NT2/D1 (cell line): Measurements from ENCODE around the gene SOX15.
A peak's percentile ranks its signal among the peaks of the same experiment; 100 is the strongest.

Source experiments
- DNase-seq: peaks from one replicate; pipeline ENCODE4 v3.0.0-alpha.2; 2011; ENCODE audit warnings: low read depth, low spot score
- H3K27me3 ChIP-seq: 2 replicates; pipeline ENCODE4 v1.6.0; 2011; ENCODE audit warnings: mild to moderate bottlenecking; ENCODE audit not compliant: insufficient read length, insufficient read depth
- H3K36me3 ChIP-seq: 2 replicates; pipeline ENCODE4 v1.6.1; 2011; ENCODE audit warnings: mild to moderate bottlenecking, low read length, mixed read lengths; ENCODE audit not compliant: insufficient read depth, insufficient read length
- H3K4me1 ChIP-seq: 2 replicates; pipeline ENCODE4 v1.5.1; 2011; ENCODE audit not compliant: insufficient read depth, insufficient read length
- H3K4me3 ChIP-seq: 2 replicates; pipeline ENCODE4 v1.5.1; 2011; ENCODE audit warnings: low read depth; ENCODE audit not compliant: insufficient read length
- H3K9ac ChIP-seq: 2 replicates; pipeline ENCODE4 v1.6.0; 2011; ENCODE audit warnings: low read depth; ENCODE audit not compliant: insufficient read length
- H3K9me3 ChIP-seq: 2 replicates; pipeline ENCODE4 v1.5.1; 2011; ENCODE audit warnings: mild to moderate bottlenecking, low read length; ENCODE audit not compliant: insufficient read depth
- SUZ12 ChIP-seq: IDR thresholded peaks from 2 replicates; pipeline ENCODE4 v1.6.1; 2011; ENCODE audit not compliant: insufficient read length, insufficient read depth; ENCODE audit errors: extremely low read depth
- YY1 ChIP-seq: IDR thresholded peaks from 2 replicates; pipeline ENCODE4 v1.6.1; 2011; ENCODE audit not compliant: insufficient read length, insufficient read depth
- ZNF274 ChIP-seq: IDR thresholded peaks from 2 replicates; pipeline ENCODE4 v1.6.1; 2011; ENCODE audit warnings: mild to moderate bottlenecking, low read depth, low read length

SOX15 gene

GRCh38 chr17:7563115-7563869 lies 26.6 kb downstream of the SOX15 start:
- H3K27me3 ChIP-seq, result no peaks in the 10 kb centered on the region
- DNase-seq, result no peak
- peak overlapping the region; percentile 2 for H3K4me3 ChIP-seq
- H3K9ac ChIP-seq, result peak overlapping the region; percentile 82
- H3K4me1 ChIP-seq, result peaks cover 16% of the 10 kb centered on the region
- TF ChIP-seq ZNF274 (no peak), SUZ12 (no peak), YY1 (no peak)
- peaks cover 50% of the 10 kb centered on the region for H3K36me3 ChIP-seq
- H3K9me3 ChIP-seq, result no peaks in the 10 kb centered on the region

DNA sequence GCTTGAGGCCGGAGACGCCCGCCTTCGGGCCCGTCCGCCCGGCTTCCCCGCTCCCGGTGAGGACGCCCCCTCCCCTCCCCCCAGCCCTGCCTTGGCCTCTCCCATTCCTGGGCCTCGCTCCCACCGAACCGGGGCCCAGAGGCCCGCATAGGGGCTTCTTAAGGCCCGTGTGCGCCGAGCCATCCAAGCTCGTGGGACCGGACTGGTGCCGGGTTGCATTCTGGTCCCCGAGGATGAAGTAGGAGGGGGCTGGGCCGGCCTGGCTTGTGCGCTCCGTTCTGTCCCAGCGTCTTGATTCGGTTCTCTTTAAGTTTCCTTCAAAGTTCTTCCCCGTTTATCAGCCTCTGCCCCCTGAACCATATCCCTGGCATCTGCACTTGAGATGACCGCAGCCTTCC lies 27.7 kb downstream of the SOX15 start:
- Histone ChIP-seq H3K9ac (peak overlapping the region; percentile 82), H3K4me1 (peaks cover 21% of the 10 kb centered on the region), H3K27me3 (no peaks in the 10 kb centered on the region), H3K4me3 (peak overlapping the region; percentile 64), H3K36me3 (peaks cover 44% of the 10 kb centered on the region), H3K9me3 (no peaks in the 10 kb centered on the region)
- TF ChIP-seq YY1 (no peak), SUZ12 (no peak), ZNF274 (no peak)
- no peak for DNase-seq

DNA sequence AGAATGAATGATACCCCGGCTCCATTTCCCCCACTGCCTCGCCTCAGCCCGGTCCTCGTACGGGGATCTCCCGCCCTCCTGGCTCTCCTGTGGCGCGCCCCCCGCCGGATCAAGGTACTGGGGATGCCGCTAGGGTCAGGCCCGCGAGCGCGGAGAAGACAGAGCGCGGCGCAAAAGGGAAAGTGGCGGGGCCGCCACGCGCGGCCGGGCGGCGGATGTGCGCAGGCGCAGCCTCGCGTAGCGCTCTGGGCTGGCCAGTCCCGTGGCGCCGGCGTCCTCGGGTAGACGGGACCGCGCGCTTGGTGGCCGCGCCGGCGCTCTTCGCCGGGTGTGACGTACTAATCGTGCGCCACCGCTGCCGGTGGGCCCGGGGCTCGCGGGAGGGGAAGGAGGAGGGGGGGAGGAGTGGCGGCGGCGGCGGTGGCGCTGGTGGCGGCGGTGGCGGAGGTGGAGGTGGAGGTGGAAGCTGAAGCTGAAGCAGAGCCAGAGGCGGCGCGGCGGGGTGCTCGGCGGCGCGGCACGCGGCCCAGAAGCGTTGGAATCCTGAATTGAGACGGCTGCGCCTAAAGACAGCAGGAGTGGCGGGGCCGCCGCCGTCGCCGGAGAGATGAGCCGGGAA lies 28.2 kb downstream of the SOX15 start, which contains the start of gene SENP3:
SENP3 (plus strand) TSS at position 331 of the 619 bp plus-strand sequence. CDS start 1,158 bp downstream, outside the sequence.
- Histone ChIP-seq H3K4me1 (peaks cover 25% of the 10 kb centered on the region), H3K4me3 (peak within 1 kb of the TSS; percentile 64), H3K27me3 (no peaks in the 10 kb centered on the region), H3K9me3 (no peaks in the 10 kb centered on the region), H3K36me3 (peaks cover 39% of the 10 kb centered on the region), H3K9ac (peak within 1 kb of the TSS; percentile 85)
- peak; percentile 71 for DNase-seq
- TF ChIP-seq SUZ12, result no peak
- no peak for TF ChIP-seq YY1
- no peak for TF ChIP-seq ZNF274

DNA sequence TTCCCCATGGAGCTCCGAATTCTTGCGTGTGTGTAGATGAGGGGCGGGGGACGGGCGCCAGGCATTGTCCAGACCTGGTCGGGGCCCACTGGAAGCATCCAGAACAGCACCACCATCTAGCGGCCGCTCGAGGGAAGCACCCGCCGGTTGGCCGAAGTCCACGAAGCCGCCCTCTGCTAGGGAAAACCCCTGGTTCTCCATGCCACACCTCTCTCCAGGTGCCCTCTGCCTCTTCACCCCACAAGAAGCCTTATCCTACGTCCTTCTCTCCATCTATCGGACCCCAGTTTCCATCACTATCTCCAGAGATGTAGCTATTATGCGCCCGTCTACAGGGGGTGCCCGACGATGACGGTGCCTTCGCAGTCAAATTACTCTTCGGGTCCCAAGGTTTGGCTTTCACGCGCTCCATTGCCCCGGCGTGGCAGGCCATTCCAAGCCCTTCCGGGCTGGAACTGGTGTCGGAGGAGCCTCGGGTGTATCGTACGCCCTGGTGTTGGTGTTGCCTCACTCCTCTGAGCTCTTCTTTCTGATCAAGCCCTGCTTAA lies 28.8 kb downstream of the SOX15 start:
- no peaks in the 10 kb centered on the region for H3K27me3 ChIP-seq
- H3K9me3 ChIP-seq, result no peaks in the 10 kb centered on the region
- H3K36me3 ChIP-seq, result peaks cover 34% of the 10 kb centered on the region
- TF ChIP-seq YY1 (no peak), ZNF274 (no peak)
- peaks cover 26% of the 10 kb centered on the region for H3K4me1 ChIP-seq
- DNase-seq, result no peak
- peak overlapping the region; percentile 53 for H3K4me3 ChIP-seq
- H3K9ac ChIP-seq, result peak overlapping the region; percentile 85

DNA sequence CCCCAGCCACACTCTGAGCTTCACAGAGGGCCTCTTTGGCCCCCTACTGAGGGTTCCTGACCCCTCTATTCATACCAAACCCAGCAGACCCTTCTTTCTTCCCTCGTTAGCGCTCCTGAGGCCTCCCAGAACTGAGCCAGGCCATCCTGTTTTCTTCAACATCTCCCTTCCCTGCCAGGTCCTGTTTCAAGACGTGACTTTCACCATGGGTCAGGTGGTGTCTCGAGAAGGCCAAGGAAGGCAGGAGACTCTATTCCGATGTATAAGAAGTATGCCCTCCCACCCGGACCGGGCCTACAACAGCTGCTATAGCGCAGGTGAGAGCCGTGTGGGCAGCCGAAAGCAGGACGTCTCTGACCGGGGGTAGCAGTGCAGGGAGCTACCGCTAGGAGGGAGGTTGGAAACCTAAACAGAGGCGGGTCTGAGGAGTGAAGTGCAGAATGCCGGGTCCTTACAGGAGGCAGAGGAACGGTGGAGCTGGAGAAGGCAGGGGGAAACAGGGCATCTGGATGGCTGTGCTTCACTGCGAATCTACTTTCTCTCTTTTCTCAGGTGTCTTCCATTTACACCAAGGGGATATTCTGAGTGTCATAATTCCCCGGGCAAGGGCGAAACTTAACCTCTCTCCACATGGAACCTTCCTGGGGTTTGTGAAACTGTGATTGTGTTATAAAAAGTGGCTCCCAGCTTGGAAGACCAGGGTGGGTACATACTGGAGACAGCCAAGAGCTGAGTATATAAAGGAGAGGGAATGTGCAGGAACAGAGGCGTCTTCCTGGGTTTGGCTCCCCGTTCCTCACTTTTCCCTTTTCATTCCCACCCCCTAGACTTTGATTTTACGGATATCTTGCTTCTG lies 29.5 kb downstream of the SOX15 start:
- Histone ChIP-seq H3K4me1 (peaks cover 26% of the 10 kb centered on the region), H3K36me3 (peaks cover 27% of the 10 kb centered on the region), H3K27me3 (no peaks in the 10 kb centered on the region), H3K9ac (peak overlapping the region; percentile 29), H3K4me3 (peak overlapping the region; percentile 24), H3K9me3 (no peaks in the 10 kb centered on the region)
- DNase-seq, result no peak
- TF ChIP-seq SUZ12 (no peak), YY1 (no peak), ZNF274 (no peak)

GRCh38 chr17:7559320-7560171 lies 30.3 kb downstream of the SOX15 start:
- TF ChIP-seq YY1, result no peak
- TF ChIP-seq ZNF274, result no peak
- TF ChIP-seq SUZ12, result no peak
- Histone ChIP-seq H3K4me1 (peaks cover 26% of the 10 kb centered on the region), H3K9me3 (no peaks in the 10 kb centered on the region), H3K27me3 (no peaks in the 10 kb centered on the region), H3K4me3 (no peak overlapping the region), H3K36me3 (peaks cover 19% of the 10 kb centered on the region), H3K9ac (peak overlapping the region; percentile 32)
- DNase-seq, result no peak
